H9 (cell line): Measurements from ENCODE around the gene PPP3CA. TPM values are rescaled to one million over a fixed set of nuclear protein-coding genes. Genes with fewer than 3 reads are reported as not detected.

ENCODE experiments used
- DNase-seq: peaks from one replicate; pipeline ENCODE4 v3.0.0-alpha.2; 2017
- H2AFZ ChIP-seq: one replicate; pipeline ENCODE4 v1.6.1; 2013; ENCODE audit warnings: mild to moderate bottlenecking, low read length, control low read depth, moderate library complexity
- H2AK5ac ChIP-seq: 2 replicates; pipeline ENCODE4 v1.6.1; 2013; ENCODE audit warnings: low read length, control low read depth, mixed read lengths; ENCODE audit not compliant: insufficient read length
- H2BK120ac ChIP-seq: one replicate; pipeline ENCODE4 v1.6.1; 2013; ENCODE audit warnings: low read depth, mild to moderate bottlenecking, low read length, control low read depth, inconsistent platforms; ENCODE audit not compliant: poor library complexity, severe bottlenecking
- H2BK12ac ChIP-seq: 2 replicates; pipeline ENCODE4 v1.6.1; 2013; ENCODE audit warnings: low read length, control low read depth, mixed read lengths, low read depth; ENCODE audit not compliant: insufficient read length
- H2BK15ac ChIP-seq: 2 replicates; pipeline ENCODE4 v1.6.1; 2013; ENCODE audit warnings: low read depth, low read length, control low read depth
- H2BK20ac ChIP-seq: one replicate; pipeline ENCODE4 v1.6.1; 2013; ENCODE audit warnings: low read depth, mild to moderate bottlenecking, low read length, control low read depth, inconsistent platforms; ENCODE audit not compliant: poor library complexity, severe bottlenecking
- H2BK5ac ChIP-seq: 2 replicates; pipeline ENCODE4 v1.6.1; 2013; ENCODE audit warnings: low read length, control low read depth, mixed read lengths; ENCODE audit not compliant: insufficient read length
- H3K14ac ChIP-seq: 2 replicates; pipeline ENCODE4 v1.6.1; 2013; ENCODE audit warnings: low read length, control low read depth; ENCODE audit not compliant: insufficient read depth
- H3K18ac ChIP-seq: 2 replicates; pipeline ENCODE4 v1.6.1; 2013; ENCODE audit warnings: low read depth, mild to moderate bottlenecking, mixed read lengths, low read length, control low read depth; ENCODE audit not compliant: insufficient read length
- H3K23ac ChIP-seq: 2 replicates; pipeline ENCODE4 v1.6.1; 2013; ENCODE audit warnings: low read length, control low read depth, mixed read lengths, low read depth; ENCODE audit not compliant: insufficient read length
- H3K23me2 ChIP-seq: 2 replicates; pipeline ENCODE4 v1.6.1; 2013; ENCODE audit warnings: low read depth, mild to moderate bottlenecking, mixed read lengths, low read length, control low read depth; ENCODE audit not compliant: insufficient read length, poor library complexity, severe bottlenecking
- H3K27ac ChIP-seq: 2 replicates; pipeline ENCODE4 v1.5.1; 2013; ENCODE audit warnings: low read length, control low read depth, mixed read lengths, low read depth; ENCODE audit not compliant: insufficient read length
- H3K27me3 ChIP-seq: 2 replicates; pipeline ENCODE4 v1.6.1; 2013; ENCODE audit warnings: low read length, control low read depth, inconsistent platforms; ENCODE audit not compliant: insufficient read depth
- H3K4ac ChIP-seq: 2 replicates; pipeline ENCODE4 v1.6.1; 2013; ENCODE audit warnings: low read depth, mild to moderate bottlenecking, control low read depth, inconsistent platforms, low read length, moderate library complexity
- H3K4me1 ChIP-seq: 2 replicates; pipeline ENCODE4 v1.6.1; 2013; ENCODE audit warnings: low read length, control low read depth, inconsistent platforms; ENCODE audit not compliant: insufficient read depth
- H3K4me2 ChIP-seq: 2 replicates; pipeline ENCODE4 v1.6.1; 2013; ENCODE audit warnings: low read length, control low read depth, mixed read lengths; ENCODE audit not compliant: insufficient read length, insufficient read depth
- H3K56ac ChIP-seq: 2 replicates; pipeline ENCODE4 v1.6.1; 2013; ENCODE audit warnings: low read depth, mild to moderate bottlenecking, mixed read lengths, low read length, control low read depth; ENCODE audit not compliant: insufficient read length
- H3K79me1 ChIP-seq: 2 replicates; pipeline ENCODE4 v1.6.1; 2013; ENCODE audit warnings: low read depth, mild to moderate bottlenecking, moderate library complexity, low read length, control low read depth, inconsistent platforms; ENCODE audit not compliant: insufficient read depth, poor library complexity, severe bottlenecking
- H3K79me2 ChIP-seq: 2 replicates; pipeline ENCODE4 v1.6.1; 2013; ENCODE audit warnings: low read length, control low read depth, inconsistent platforms; ENCODE audit not compliant: insufficient read depth
- H3K9ac ChIP-seq: 2 replicates; pipeline ENCODE4 v1.6.1; 2013; ENCODE audit warnings: low read length, control low read depth, mixed read lengths; ENCODE audit not compliant: insufficient read length; ENCODE audit errors: extremely low read depth
- H3K9me3 ChIP-seq: one replicate; pipeline ENCODE4 v1.6.1; 2013; ENCODE audit warnings: low read depth, low read length, inconsistent platforms; ENCODE audit not compliant: control insufficient read depth
- H3T11ph ChIP-seq: one replicate; pipeline ENCODE4 v1.6.1; 2013; ENCODE audit warnings: mild to moderate bottlenecking, low read length, control low read depth, inconsistent platforms
- H4K20me1 ChIP-seq: one replicate; pipeline ENCODE4 v1.6.1; 2013; ENCODE audit not compliant: control insufficient read depth, insufficient read length, insufficient read depth
- H4K5ac ChIP-seq: 2 replicates; pipeline ENCODE4 v1.6.1; 2013; ENCODE audit warnings: low read depth, mild to moderate bottlenecking, mixed read lengths, low read length, control low read depth; ENCODE audit not compliant: insufficient read length
- H4K8ac ChIP-seq: replicated peaks from 2 replicates; pipeline ENCODE4 v1.6.1; 2013; ENCODE audit warnings: low read length, control low read depth, mixed read lengths, low read depth; ENCODE audit not compliant: insufficient read length
- H4K91ac ChIP-seq: 2 replicates; pipeline ENCODE4 v1.6.1; 2013; ENCODE audit warnings: low read depth, mild to moderate bottlenecking, moderate library complexity, mixed read lengths, low read length, control low read depth; ENCODE audit not compliant: insufficient read length
- H3K27ac Mint-ChIP-seq, 3 experiments: 2 replicates in 2 of 3; 3 replicates in 1 of 3; pipeline ENCODE4 v1.8.0; 2020 to 2021; ENCODE audit warnings: mixed read lengths in 3 of 3, mild to moderate bottlenecking in 1 of 3, moderate library complexity in 1 of 3
- H3K27me3 Mint-ChIP-seq: 2 replicates; pipeline ENCODE4 v1.8.0; 2021; ENCODE audit warnings: low read depth, mild to moderate bottlenecking, moderate library complexity, mixed read lengths
- H3K36me3 Mint-ChIP-seq, 3 experiments: 2 replicates in 2 of 3; 3 replicates in 1 of 3; pipeline ENCODE4 v1.8.0; 2020 to 2021; ENCODE audit warnings: low read depth in 3 of 3, mixed read lengths in 3 of 3; ENCODE audit not compliant: insufficient read depth in 1 of 3
- H3K4me1 Mint-ChIP-seq, 2 experiments: 2 replicates each; pipeline ENCODE4 v1.8.0; 2020; ENCODE audit warnings: mixed read lengths in 2 of 2
- H3K4me3 Mint-ChIP-seq, 2 experiments: 2 replicates in 1 of 2; 3 replicates in 1 of 2; pipeline ENCODE4 v1.8.0; 2020 to 2021; ENCODE audit warnings: mild to moderate bottlenecking in 2 of 2, mixed read lengths in 2 of 2, moderate library complexity in 1 of 2
- H3K9me3 Mint-ChIP-seq, 2 experiments: 2 replicates in 1 of 2; 3 replicates in 1 of 2; pipeline ENCODE4 v1.8.0; 2020; ENCODE audit warnings: mild to moderate bottlenecking in 2 of 2, mixed read lengths in 2 of 2, moderate library complexity in 1 of 2
- WGBS: extraction: QIAGEN DNeasy Blood & Tissue Kit; methylation state at CpG from one replicate; pipeline ENCODE4 v1.1.7; 2013; ENCODE audit warnings: missing lambda C conversion rate, low lambda C conversion rate, mixed read lengths; ENCODE audit not compliant: insufficient read length; ENCODE audit errors: extremely low coverage; 5-methylcytosine and 5-hydroxymethylcytosine counted together
- total RNA-seq: library from RNA; stranded (reverse); gene quantifications from 2 replicates; pipeline ENCODE4 v1.2.1, GENCODE V29; 2021
- TF ChIP-seq, protein P1 (sequence below): fragments of 200-600 bp; sonication (generic); conservative IDR thresholded peaks from 3 replicates; pipeline ENCODE4 v1.8.0; 2021; ENCODE audit warnings: antibody characterized with exemption, mild to moderate bottlenecking

PPP3CA gene
- total RNA-seq, 1 experiment from 2014 or later = 16.8 TPM

DNA sequence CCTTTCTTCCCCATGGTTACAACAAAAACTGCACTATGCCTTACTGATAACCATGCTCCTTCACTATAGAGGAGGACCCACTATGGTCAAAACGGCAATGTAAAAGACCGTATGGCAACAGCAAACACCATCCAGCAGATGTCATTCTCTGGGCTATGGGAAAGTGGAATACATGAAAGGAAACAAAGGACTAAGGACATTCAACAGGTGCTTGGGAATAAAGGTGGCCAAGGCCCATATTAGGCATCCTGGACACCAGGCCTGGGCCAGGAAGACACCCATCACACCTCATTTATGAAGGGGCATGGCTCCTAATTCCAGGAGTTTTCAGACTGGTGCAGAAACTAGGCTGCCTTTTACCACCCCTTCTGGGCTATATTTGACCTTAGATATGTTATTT lies 268.4 kb downstream of the PPP3CA start:
- WGBS = no CpG with 5 or more reads among the region's 2 CpGs
- no peak for DNase-seq
- Histone ChIP-seq H3K4me2 (no peak overlapping the region), H4K20me1 (no peaks in the 10 kb centered on the region), H3K9me3 (no peaks in the 10 kb centered on the region), H3T11ph (no peak overlapping the region), H2AK5ac (no peak overlapping the region), H3K79me1 (no peaks in the 10 kb centered on the region), H3K79me2 (no peaks in the 10 kb centered on the region), H4K8ac (no peak overlapping the region), H3K4ac (no peak overlapping the region), H3K18ac (no peak overlapping the region), H3K4me1 (no peaks in the 10 kb centered on the region), H2BK120ac (no peak overlapping the region), H3K23ac (no peak overlapping the region), H2BK5ac (no peak overlapping the region), H3K14ac (no peak overlapping the region), H3K56ac (no peak overlapping the region), H2BK20ac (no peak overlapping the region), H2BK12ac (no peak overlapping the region), H3K27ac (no peak overlapping the region), H4K91ac (no peak overlapping the region), H3K27me3 (no peaks in the 10 kb centered on the region), H2BK15ac (no peak overlapping the region), H3K9ac (no peak overlapping the region), H4K5ac (no peak overlapping the region), H3K23me2 (no peaks in the 10 kb centered on the region), H2AFZ (no peak overlapping the region)
- H3K36me3 Mint-ChIP-seq = peaks cover 0 to 4% (median 4%) of the 10 kb centered on the region in 3 experiments; a peak in 3 of 7 replicates
- TF ChIP-seq, protein P1, sequence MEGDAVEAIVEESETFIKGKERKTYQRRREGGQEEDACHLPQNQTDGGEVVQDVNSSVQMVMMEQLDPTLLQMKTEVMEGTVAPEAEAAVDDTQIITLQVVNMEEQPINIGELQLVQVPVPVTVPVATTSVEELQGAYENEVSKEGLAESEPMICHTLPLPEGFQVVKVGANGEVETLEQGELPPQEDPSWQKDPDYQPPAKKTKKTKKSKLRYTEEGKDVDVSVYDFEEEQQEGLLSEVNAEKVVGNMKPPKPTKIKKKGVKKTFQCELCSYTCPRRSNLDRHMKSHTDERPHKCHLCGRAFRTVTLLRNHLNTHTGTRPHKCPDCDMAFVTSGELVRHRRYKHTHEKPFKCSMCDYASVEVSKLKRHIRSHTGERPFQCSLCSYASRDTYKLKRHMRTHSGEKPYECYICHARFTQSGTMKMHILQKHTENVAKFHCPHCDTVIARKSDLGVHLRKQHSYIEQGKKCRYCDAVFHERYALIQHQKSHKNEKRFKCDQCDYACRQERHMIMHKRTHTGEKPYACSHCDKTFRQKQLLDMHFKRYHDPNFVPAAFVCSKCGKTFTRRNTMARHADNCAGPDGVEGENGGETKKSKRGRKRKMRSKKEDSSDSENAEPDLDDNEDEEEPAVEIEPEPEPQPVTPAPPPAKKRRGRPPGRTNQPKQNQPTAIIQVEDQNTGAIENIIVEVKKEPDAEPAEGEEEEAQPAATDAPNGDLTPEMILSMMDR = no peak
- no peak overlapping the region for H3K27ac Mint-ChIP-seq
- H3K9me3 Mint-ChIP-seq = no peaks in the 10 kb centered on the region
- no peaks in the 10 kb centered on the region for H3K27me3 Mint-ChIP-seq
- peaks cover 4% of the 10 kb centered on the region in 2 experiments for H3K4me1 Mint-ChIP-seq
- no peak overlapping the region for H3K4me3 Mint-ChIP-seq
